Measurements from ENCODE around the gene TMEM132D.
"Not testable (repeated sequence)": the region's sequence is repeated elsewhere in the genome, so short reads cannot be mapped to it uniquely, and the experiment has no call there.

The TMEM132D gene

GRCh38 chr12:129083121-129083840, 820.5 kb downstream of the TMEM132D start:
- DNase-seq, result no peak

DNA sequence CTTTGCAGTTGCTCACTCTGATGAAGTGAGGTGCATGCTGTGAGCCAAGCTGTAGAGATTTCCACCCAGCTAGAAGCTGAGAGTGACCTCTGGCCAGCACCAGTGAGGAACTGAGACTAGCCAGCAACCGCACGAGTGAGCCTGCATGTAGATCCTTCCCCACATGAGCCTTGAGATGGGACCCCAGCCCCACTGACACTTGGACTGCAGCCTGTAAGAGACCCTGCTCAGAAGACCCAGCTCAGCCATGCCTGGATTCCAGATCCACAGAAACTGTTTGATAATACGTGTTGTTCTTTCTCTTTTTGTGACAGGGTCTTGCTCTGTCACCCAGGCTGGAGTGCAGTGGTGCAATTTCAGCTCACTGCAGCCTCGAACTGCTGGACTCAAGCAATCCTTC, 821.4 kb downstream of the TMEM132D start:
- DNase-seq, result no peak

GRCh38 chr12:129081755-129082250, 822.0 kb downstream of the TMEM132D start:
- DNase-seq, result no peak

DNA sequence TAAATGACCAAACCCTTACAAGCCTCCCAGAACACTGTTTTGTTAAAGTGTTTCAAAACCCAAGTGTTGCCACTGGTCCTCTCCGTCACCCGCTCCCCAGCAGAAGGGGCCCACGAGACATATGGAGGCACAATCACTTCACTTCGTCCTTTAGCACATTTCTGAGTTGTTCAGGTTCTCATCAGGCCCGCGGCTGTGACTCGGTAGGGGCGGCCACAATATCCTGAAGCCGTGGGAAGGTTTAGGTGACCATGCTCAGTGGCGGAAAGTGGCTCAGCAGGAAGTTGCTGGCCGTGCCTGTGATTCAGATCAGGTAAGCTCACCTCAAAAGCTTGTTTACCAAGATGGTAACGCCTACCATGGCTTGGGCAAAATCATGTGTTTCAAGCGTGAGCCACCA, 823.0 kb downstream of the TMEM132D start:
- no peak for DNase-seq

DNA sequence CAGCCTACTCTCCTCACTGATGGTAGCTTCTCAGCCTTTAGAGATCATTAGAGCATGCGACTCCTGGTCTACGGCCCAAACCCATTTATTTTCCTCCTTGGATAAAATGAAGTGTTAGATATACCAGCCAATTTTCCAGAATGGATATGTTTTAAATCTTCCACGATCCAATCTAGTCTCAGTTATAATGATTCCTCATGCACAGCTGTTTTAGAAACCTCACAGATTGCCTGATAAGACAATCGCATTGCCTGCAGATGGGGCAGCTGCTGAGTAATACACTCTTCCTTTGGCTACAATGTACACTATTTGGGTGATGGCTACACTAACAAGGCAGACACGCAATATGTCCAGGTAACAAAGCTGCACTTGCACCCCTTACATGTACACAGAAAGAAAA, 823.4 kb downstream of the TMEM132D start:
- no peak for DNase-seq

DNA sequence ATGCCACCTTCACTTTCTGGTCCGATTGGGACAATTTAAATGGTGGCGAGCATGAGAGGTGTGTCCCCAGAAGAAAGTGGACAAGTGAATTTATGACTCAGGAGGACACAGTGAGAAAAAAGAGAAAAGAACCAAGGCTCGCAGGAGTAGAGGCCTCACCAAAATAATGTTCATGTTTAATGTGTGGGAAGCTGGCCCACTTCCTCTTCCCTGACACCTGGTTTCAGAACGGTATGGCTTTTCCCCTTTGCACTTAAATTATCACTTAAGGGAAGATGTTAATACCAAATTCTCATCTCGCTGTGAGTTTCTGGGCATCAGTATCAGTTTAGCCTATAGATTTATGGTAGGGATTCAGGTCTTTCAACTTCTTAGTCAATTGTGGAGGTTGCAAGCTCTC, 824.1 kb downstream of the TMEM132D start:
- no peak for DNase-seq

DNA sequence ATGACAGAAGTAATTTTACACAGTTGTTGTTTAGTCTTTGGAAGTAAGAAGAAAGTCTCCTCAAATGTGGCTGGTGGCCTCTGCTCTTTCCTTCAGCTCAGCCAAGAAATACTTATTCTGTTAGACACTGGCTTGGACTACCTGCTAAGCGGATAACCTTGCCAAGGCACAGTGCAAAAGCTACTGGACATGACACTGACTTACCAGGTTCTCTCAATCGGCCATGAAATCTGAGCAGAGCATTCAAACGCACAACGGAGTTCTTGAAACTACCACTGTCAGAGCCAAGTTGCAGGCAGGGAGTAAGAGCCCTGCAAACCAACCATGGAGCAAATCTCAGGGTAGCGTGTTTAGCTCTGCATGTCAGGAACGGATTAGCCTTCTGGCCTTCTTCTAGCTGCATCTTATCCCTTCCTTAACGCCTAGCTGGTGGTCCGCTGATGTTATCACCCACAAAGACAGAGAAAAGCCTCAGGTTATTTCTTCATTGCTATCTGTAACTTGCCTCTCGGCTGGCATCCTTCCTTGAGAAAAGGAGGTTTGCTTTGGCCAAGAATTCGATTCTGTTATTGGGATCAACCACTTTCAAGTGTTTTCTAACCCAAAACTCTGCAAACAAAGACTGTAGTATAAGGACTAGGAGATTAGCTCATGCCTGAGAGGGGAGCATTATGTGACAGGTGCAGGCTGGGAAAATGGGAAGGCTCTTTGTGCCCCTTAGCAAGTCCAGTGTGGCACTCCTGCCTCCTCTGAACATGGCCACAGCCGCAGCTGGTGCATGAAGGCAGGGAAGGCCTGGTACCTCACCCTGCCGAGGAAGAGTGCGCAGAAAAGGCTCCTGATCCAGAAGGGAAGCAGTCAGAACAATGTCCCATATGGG, 827.1 kb downstream of the TMEM132D start:
- no peak for DNase-seq

- DNase-seq, result no peak
Measured at GRCh38 chr12:129075460-129076208, 828.2 kb downstream of the TMEM132D start.

- DNase-seq, result no peak
Measured at GRCh38 chr12:129074379-129074778, 829.4 kb downstream of the TMEM132D start.

- no peak for DNase-seq
Measured at GRCh38 chr12:129073157-129073915, 830.5 kb downstream of the TMEM132D start.

- DNase-seq, result no peak
Measured at GRCh38 chr12:129071362-129071761, 832.5 kb downstream of the TMEM132D start.

DNA sequence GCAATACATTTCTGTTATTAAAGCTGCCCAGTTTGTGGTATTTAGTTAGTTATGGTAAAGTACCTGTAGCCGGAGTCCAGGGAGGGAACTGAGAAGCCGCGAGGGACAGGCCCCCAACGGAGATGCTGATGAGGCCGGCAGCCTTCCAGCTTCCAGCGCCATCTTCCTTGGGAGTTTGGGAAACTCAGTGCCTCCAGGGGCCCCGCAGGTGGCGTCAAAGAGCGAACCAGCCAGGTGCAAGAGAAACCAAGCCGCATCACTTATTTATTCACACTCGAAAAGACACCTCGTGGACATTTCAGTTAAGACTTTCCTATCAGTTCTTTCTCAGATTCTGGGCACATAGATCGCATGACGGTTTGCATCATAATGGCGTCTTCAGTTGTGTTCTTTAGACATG, 833.9 kb downstream of the TMEM132D start:
- DNase-seq, result no peak

GRCh38 chr12:129068684-129069083, 835.1 kb downstream of the TMEM132D start:
- no peak for DNase-seq

DNA sequence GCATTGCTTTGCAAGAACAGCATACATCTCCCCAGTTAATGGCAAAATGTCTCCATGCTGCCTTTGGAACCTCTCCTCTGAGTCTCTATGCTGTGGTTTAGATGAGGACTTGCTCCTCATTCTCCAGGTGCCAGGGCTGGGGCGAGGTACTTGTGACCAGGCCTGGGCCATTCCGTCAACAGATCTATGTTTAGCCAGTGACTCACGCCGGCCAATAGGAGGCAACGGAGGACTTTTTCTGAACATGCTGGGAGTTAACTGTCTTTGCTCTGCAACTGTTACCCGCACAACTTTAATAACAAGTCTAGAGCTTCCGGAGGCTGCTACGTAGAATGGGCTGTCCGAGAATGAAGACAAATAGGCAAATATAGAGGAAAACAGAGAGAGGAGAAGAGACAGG, 836.3 kb downstream of the TMEM132D start:
- DNase-seq, result no peak

DNA sequence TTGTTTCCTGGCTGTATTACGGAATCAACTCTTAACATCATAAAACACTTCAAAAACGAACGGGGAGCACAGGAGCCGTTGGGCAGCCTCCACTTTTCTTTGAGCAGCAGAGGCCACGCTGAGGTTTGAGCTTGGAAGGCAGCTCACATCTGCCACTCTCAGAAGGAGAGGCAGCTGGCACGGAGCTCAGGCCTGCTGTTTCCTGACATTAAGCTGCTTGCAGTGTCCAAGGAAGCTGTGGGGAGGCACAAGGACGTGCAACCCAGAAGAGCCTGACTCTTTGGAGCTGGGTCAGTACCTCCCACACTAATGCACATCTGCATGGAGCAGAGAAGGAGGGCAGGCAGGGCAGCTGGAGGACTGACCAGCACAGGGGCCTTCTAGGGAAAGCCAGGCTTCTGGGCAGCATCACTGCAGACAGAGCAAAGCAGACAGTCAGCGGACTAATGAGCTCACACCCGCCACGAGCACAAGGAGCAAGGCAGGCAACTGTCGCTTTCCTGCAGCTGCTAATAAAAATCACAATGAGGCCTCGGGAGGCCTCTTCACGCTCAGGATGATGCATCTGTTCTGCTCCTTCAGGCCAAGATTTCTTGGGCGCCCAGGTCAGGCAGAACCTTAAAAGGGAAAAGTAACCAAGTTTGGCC, 839.5 kb downstream of the TMEM132D start:
- no peak for DNase-seq

GRCh38 chr12:129063600-129063999, 840.2 kb downstream of the TMEM132D start:
- DNase-seq, result no peak

DNA sequence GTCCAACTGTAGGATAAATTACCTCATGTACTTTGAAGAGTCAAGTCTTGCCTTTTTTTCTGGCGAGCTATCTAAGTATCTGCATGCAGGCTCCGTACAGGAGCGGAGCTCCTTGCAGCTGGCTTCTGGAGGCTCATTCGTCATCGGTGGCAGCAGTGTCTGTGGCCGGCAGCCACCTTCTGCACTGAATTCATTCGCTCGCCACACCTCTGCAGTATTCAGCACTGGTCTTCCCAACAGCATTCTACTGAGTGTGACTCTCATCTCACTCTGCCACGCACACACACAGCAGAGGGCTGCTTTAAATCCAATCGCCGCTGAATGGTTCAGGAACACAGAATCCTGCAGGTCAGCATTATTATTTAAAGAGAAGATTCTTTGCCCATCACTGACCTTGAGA, 850.6 kb downstream of the TMEM132D start:
- DNase-seq, result no peak

- DNase-seq, result no peak
Measured at GRCh38 chr12:129052373-129052772, 851.5 kb downstream of the TMEM132D start.

DNA sequence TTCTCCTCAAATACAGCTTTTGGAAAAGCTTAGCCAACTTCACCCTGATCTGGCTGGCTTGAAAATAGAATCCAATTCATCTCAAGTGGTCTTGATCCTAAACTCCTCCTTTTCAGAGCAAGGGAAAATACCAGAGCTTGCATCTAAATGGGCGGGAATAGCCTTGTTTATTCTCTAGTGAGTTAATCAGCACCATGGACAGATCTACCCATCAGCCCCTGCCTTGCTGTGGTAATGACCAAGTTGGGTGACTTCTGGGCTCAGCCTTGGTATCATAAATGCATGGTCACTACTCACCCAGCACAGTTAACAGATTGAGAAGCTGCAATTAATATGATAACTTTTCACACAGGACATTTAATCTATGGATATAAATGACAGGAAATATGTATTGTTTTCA, 853.9 kb downstream of the TMEM132D start:
- DNase-seq, result no peak

DNA sequence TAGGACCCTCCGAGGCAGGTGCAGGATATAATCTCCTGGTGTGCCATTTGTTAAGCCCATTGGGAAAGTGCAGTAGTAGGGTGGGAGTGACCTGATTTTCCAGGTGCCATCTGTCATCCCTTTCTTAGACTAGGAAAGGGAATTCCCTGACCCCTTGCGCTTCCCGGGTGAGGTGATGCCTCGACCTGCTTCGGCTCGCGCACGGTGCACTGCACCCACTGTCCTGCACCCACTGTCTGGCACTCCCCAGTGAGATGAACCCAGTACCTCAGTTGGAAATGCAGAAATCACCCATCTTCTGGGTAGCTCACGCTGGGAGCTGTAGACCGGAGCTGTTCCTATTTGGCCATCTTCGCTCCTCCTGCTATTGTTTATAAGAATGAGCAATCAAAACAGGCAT, 860.5 kb downstream of the TMEM132D start:
- not testable (repeated sequence) for DNase-seq

DNA sequence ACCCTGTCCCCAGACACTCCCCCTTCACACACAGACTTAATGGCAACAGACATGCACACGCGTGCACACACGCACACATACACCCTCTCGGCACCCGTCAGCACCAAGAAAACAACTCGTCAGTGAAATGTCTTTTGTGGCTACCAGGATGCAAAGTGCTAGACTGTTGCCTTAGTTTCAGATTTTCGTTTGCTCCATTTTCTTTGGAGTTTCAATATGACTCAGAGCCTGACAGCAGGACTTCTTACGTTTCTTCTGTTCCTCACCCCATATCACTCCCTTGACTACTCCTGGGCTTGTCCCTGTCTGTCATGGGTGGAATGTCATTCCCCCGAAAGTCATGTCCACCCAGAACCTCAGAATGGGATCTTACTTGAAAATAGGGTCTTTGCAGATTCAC, 867.7 kb downstream of the TMEM132D start:
- DNase-seq, result no peak
